T-helper 17 cell (primary cell): Measurements from ENCODE around the gene TSC2. TPM values are rescaled to one million over a fixed set of nuclear protein-coding genes. Genes with fewer than 3 reads are reported as not detected.
"Not testable (repeated sequence)": the region's sequence is repeated elsewhere in the genome, so short reads cannot be mapped to it uniquely, and the experiment has no call there.

Experiments
- ATAC-seq: fragments of 150-1000 bp; cut with Tn5 transposase; 2 replicates; pipeline ENCODE4 v1.10.0; 2021; ENCODE audit warnings: mild to moderate bottlenecking, moderate library complexity
- DNase-seq, 3 donors: peaks; one replicate each; pipeline versions ENCODE4 v3.0.0 to v3.0.0-alpha.2; 2020 to 2021
- H3K9me3 ChIP-seq: one replicate; pipeline ENCODE4 v1.7.0; 2013; ENCODE audit warnings: low read length, mild to moderate bottlenecking; ENCODE audit not compliant: control insufficient read depth, poor library complexity, severe bottlenecking
- H3K27ac Mint-ChIP-seq: one replicate; pipeline ENCODE4 v1.8.0; 2022; ENCODE audit warnings: mild to moderate bottlenecking, moderate library complexity, mixed read lengths
- H3K27me3 Mint-ChIP-seq: one replicate; pipeline ENCODE4 v1.8.0; 2022; ENCODE audit warnings: mixed read lengths
- H3K36me3 Mint-ChIP-seq: one replicate; pipeline ENCODE4 v1.8.0; 2022; ENCODE audit warnings: low read depth, mixed read lengths
- H3K4me1 Mint-ChIP-seq: one replicate; pipeline ENCODE4 v1.8.0; 2022; ENCODE audit warnings: mild to moderate bottlenecking, mixed read lengths
- H3K4me3 Mint-ChIP-seq: one replicate; pipeline ENCODE4 v1.8.0; 2022; ENCODE audit warnings: mild to moderate bottlenecking, moderate library complexity, mixed read lengths
- total RNA-seq, 4 donors: library from RNA in 2 of 4; stranded (reverse) in 2 of 4; gene quantifications; one replicate each; pipeline ENCODE4 v1.2.3 and lab custom pipeline; 2022 to 2026

Gene TSC2
- total RNA-seq, 2 donors from 2014 or later, result 123 TPM

GRCh38 chr16:2111412-2112335, 63.9 kb downstream of the TSC2 start:
- not testable (repeated sequence) for ATAC-seq, H3K9me3 ChIP-seq, H3K27ac Mint-ChIP-seq, DNase-seq, H3K27me3 Mint-ChIP-seq, H3K4me3 Mint-ChIP-seq, H3K4me1 Mint-ChIP-seq, H3K36me3 Mint-ChIP-seq

GRCh38 chr16:2112539-2113106, 64.8 kb downstream of the TSC2 start:
- not testable (repeated sequence) for H3K27ac Mint-ChIP-seq, H3K9me3 ChIP-seq, H3K4me3 Mint-ChIP-seq, H3K27me3 Mint-ChIP-seq, DNase-seq, H3K36me3 Mint-ChIP-seq, ATAC-seq, H3K4me1 Mint-ChIP-seq

GRCh38 chr16:2114225-2114624, 66.4 kb downstream of the TSC2 start:
- not testable (repeated sequence) for H3K27me3 Mint-ChIP-seq, H3K9me3 ChIP-seq, DNase-seq, H3K36me3 Mint-ChIP-seq, H3K27ac Mint-ChIP-seq, H3K4me1 Mint-ChIP-seq, H3K4me3 Mint-ChIP-seq, ATAC-seq

GRCh38 chr16:2114885-2115590, 67.3 kb downstream of the TSC2 start:
- H3K4me3 Mint-ChIP-seq, H3K36me3 Mint-ChIP-seq, H3K9me3 ChIP-seq, DNase-seq, H3K27me3 Mint-ChIP-seq, H3K27ac Mint-ChIP-seq, ATAC-seq, H3K4me1 Mint-ChIP-seq: not testable (repeated sequence)

GRCh38 chr16:2115591-2115973, 67.8 kb downstream of the TSC2 start:
- ATAC-seq, result no peak
- no peak for DNase-seq
- H3K4me1 Mint-ChIP-seq, result peaks cover 4% of the 10 kb centered on the region
- H3K4me3 Mint-ChIP-seq, result no peak overlapping the region
- H3K27ac Mint-ChIP-seq, result no peak overlapping the region
- no peaks in the 10 kb centered on the region for H3K9me3 ChIP-seq
- no peaks in the 10 kb centered on the region for H3K36me3 Mint-ChIP-seq
- H3K27me3 Mint-ChIP-seq, result no peaks in the 10 kb centered on the region

- not testable (repeated sequence) for H3K4me1 Mint-ChIP-seq, H3K27ac Mint-ChIP-seq, H3K36me3 Mint-ChIP-seq, ATAC-seq, H3K9me3 ChIP-seq, H3K4me3 Mint-ChIP-seq, H3K27me3 Mint-ChIP-seq, DNase-seq
Observed at GRCh38 chr16:2116428-2116827, 68.6 kb downstream of the TSC2 start.

GRCh38 chr16:2117341-2117740, 69.6 kb downstream of the TSC2 start:
- not testable (repeated sequence) for H3K27me3 Mint-ChIP-seq, H3K9me3 ChIP-seq, H3K4me1 Mint-ChIP-seq, ATAC-seq, H3K27ac Mint-ChIP-seq, H3K36me3 Mint-ChIP-seq, DNase-seq, H3K4me3 Mint-ChIP-seq

GRCh38 chr16:2117960-2118722, 70.4 kb downstream of the TSC2 start:
- ATAC-seq, H3K27ac Mint-ChIP-seq, H3K27me3 Mint-ChIP-seq, H3K36me3 Mint-ChIP-seq, H3K9me3 ChIP-seq, H3K4me3 Mint-ChIP-seq, H3K4me1 Mint-ChIP-seq, DNase-seq: not testable (repeated sequence)

- not testable (repeated sequence) for DNase-seq, H3K4me1 Mint-ChIP-seq, H3K27me3 Mint-ChIP-seq, H3K36me3 Mint-ChIP-seq, H3K4me3 Mint-ChIP-seq, H3K9me3 ChIP-seq
- peak overlapping the region; percentile 34 for H3K27ac Mint-ChIP-seq
- peak; percentile 67 for ATAC-seq
Observed at GRCh38 chr16:2121325-2121724, 73.5 kb downstream of the TSC2 start.

GRCh38 chr16:2121853-2122252, 74.1 kb downstream of the TSC2 start:
- H3K27ac Mint-ChIP-seq, result no peak overlapping the region
- DNase-seq (no peak), ATAC-seq (no peak)
- H3K27me3 Mint-ChIP-seq, result no peaks in the 10 kb centered on the region
- no peaks in the 10 kb centered on the region for H3K36me3 Mint-ChIP-seq
- H3K4me1 Mint-ChIP-seq, result peaks cover 8% of the 10 kb centered on the region
- no peaks in the 10 kb centered on the region for H3K9me3 ChIP-seq
- H3K4me3 Mint-ChIP-seq, result no peak overlapping the region

GRCh38 chr16:2122429-2122828, 74.6 kb downstream of the TSC2 start:
- no peak overlapping the region for H3K27ac Mint-ChIP-seq
- ATAC-seq, result no peak
- no peak overlapping the region for H3K4me3 Mint-ChIP-seq

GRCh38 chr16:2122934-2123683, 75.3 kb downstream of the TSC2 start:
- not testable (repeated sequence) for ATAC-seq, H3K27me3 Mint-ChIP-seq, H3K27ac Mint-ChIP-seq, H3K9me3 ChIP-seq, H3K4me3 Mint-ChIP-seq, DNase-seq, H3K36me3 Mint-ChIP-seq
- H3K4me1 Mint-ChIP-seq, result peaks cover 12% of the 10 kb centered on the region

More at GRCh38 chr16:2122429-2122828, 74.6 kb downstream of the TSC2 start:
- no peaks in the 10 kb centered on the region for H3K36me3 Mint-ChIP-seq
- H3K27me3 Mint-ChIP-seq, result no peaks in the 10 kb centered on the region
- no peaks in the 10 kb centered on the region for H3K9me3 ChIP-seq
- DNase-seq, result no peak
- peaks cover 12% of the 10 kb centered on the region for H3K4me1 Mint-ChIP-seq
